Activated CD4-positive, alpha-beta T cell treated with anti-CD3 and anti-CD28 coated beads, Interleukin-2, amount 50 U/mL, for 48 hours (primary cell): ENCODE measurements around the gene CSMD2.

Experiments
- DNase-seq, 2 experiments: peaks; one replicate each; pipeline ENCODE4 v3.0.0-alpha.2; 2020

CSMD2 gene

DNA sequence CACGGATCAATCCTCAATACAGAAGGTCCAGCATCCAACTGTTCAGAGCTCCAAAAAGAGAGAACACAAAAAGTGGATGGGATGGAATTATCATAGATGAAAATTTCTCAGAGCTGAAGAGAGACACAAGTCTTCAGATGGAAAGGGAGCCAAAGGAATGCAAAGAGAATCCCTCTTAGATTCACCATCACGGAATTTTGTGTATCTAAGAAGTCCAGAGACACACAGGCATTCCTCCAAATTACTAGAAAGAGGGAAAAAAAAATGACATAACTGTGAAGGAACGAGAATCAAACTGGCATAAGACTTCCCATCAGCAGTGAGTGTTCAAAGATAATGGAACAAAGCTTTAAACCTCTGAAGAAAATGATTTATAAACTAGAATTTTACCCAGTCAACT is 591.4 kb downstream of the CSMD2 start:
- no peak for DNase-seq

DNA sequence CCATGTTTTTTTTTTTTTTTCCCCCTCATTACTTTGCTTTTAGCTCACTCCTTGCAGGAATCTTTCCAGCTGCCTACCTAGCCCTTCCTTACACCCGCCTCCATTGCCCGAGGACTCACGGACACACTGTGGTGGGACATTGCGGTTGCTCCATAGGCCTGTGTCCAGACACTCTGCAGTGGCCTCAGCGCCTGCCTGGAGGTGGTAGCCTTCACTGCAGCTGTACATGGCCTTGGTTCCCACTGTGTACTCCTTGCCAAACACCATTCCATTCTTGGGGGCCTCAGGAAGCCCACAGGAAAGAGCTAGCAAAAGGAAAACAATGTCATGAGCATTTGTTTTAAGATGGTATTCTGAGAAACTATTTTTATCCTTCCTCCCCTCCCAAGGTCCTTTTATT is 592.6 kb downstream of the CSMD2 start:
- DNase-seq = no peak

GRCh38 chr1:33569331-33569730 is 595.7 kb downstream of the CSMD2 start:
- DNase-seq = no peak

- no peak for DNase-seq
Measured at GRCh38 chr1:33563699-33564098, 601.3 kb downstream of the CSMD2 start.

GRCh38 chr1:33562563-33562962 is 602.5 kb downstream of the CSMD2 start:
- DNase-seq = no peak

- DNase-seq = no peak
Measured at GRCh38 chr1:33561576-33561975, 603.5 kb downstream of the CSMD2 start.

- no peak for DNase-seq
Measured at GRCh38 chr1:33560680-33561079, 604.4 kb downstream of the CSMD2 start.

GRCh38 chr1:33548721-33549120 is 616.3 kb downstream of the CSMD2 start:
- no peak for DNase-seq

DNA sequence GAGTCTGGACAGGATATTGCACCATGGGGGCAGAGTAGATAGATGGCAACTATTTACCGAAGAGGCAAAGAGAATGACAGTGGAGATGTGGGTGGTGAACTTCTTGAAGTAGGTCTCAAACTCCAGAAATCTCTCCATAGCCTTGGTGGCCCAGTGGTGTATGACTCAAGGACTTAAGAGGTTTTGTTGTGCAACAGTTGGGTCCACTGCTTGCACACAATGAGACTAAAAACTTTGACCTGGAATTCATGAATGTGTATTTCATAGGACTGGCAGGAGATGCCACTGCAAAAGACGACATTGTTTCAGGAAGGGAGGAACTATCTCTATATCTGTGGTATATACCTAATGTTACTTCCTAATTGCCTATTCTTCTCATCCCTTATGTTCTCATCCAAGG is 616.7 kb downstream of the CSMD2 start:
- DNase-seq = no peak

DNA sequence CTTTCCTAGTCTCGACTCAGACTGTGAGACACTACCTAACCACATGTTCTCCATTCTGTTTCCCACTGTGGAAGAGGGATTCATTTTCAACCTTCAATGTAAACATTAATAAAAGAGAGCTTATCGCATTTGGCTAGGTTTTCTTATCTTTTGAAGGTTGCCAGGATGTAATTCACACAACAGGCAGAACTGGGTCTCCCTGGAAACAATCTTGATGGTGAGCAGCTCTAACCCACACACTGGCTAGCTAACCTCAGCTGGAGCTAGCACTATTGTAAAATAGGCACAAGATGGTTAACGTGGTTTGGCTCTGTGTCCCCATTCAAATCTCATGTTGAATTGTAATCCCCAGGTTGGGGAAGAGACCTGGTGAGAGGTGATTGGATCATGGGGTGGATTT is 617.5 kb downstream of the CSMD2 start:
- no peak for DNase-seq

DNA sequence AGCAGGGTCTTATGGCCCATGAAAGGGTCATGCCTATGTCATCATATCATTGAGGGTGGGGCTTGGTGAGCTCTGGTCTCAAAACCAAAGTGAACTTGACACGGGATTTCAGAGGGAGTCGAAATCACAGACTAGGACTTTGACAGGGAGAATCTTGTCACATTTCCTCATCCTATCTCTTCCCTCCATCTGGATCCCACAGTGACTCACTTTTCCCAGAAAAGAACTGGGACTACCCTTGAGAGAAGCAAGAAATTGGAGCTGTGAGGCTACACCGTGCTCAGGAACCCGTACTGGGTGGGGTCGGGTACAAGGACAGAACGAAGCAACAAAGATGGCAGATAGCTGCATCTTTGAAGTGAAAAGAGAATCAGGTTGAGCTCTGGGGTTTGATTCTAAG is 623.1 kb downstream of the CSMD2 start:
- no peak for DNase-seq

DNA sequence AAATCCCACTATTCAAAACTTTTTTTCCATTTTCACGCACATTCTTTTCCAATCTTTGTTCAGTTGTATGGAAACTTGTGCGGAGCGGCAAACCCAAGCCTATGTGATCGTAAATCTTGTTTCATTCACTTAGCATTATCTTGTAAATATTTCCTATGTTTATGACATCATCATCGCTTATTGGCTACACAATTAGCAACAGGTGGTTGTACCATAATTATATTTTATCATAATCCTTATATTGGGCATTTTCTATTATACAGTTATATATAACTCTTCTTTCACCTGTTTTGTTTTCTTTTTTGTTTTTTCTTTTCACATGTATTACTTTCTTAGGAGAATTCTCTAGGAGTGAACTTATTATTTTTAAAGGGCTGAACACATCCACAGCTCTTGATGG is 627.1 kb downstream of the CSMD2 start:
- no peak for DNase-seq

GRCh38 chr1:33535334-33535733 is 629.7 kb downstream of the CSMD2 start:
- DNase-seq = no peak

DNA sequence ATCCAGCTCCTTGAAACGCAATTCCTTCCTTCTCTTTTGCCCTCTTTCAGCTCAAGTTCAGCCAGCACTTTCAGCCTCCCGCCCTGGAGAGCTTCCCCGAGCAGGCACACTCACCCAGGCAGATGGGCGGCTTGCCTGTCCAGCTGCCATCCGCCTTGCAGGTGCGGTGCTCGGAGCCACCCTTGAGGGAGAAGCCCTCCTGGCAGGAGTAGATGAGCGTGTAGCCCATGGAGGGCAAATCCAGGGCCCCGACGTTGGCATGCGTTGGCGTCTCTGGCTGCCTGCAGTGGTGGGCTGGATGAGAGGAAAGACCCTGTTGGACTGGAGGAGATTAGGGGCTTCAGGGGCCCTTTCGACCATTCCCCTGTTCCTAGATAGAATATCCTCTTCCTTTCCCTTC is 632.1 kb downstream of the CSMD2 start:
- DNase-seq = no peak

- no peak for DNase-seq
Measured at GRCh38 chr1:33532250-33532649, 632.8 kb downstream of the CSMD2 start.

- DNase-seq = no peak
Measured at GRCh38 chr1:33529957-33530356, 635.1 kb downstream of the CSMD2 start.

DNA sequence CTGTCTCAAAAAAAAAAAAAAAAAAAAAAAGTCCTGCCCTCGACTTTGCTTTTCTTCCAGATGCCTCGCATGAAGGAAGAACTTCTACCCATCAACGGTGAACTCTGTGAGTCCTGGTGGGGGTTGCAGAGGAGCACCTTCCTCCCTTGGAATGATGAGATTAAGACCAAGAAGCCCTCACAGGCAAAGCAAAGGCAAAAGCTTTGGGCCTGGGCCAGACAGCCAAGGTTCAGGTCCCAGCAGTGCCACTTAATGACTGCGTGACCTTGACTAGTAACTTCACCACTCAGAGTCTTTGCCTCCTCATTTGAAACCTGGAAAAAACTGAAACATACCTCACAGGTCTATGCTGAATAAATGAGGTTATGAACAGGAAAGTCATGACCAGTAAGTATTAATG is 637.1 kb downstream of the CSMD2 start:
- DNase-seq = no peak

DNA sequence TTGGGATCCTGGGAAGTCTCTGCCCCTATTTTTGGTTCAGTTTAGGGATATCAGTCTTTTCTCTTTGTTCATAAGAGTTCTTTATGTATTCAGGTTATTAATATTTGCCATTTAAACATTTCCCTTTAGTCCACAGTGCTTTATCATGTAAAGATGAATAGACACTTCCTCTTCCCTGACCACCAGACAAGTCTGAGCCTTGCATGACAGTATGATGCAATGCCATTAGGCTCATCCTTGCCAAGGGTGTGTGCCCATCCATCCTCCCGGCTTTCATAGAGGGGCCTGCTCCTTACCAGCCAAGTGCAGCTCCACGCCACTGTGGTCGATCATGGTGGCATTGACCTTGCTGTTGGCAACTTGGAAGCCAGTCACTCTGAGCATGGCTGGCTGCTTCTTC is 640.4 kb downstream of the CSMD2 start:
- no peak for DNase-seq

- no peak for DNase-seq
Measured at GRCh38 chr1:33519240-33519884, 645.7 kb downstream of the CSMD2 start.

- DNase-seq = no peak
Measured at GRCh38 chr1:33517596-33518250, 647.3 kb downstream of the CSMD2 start.

DNA sequence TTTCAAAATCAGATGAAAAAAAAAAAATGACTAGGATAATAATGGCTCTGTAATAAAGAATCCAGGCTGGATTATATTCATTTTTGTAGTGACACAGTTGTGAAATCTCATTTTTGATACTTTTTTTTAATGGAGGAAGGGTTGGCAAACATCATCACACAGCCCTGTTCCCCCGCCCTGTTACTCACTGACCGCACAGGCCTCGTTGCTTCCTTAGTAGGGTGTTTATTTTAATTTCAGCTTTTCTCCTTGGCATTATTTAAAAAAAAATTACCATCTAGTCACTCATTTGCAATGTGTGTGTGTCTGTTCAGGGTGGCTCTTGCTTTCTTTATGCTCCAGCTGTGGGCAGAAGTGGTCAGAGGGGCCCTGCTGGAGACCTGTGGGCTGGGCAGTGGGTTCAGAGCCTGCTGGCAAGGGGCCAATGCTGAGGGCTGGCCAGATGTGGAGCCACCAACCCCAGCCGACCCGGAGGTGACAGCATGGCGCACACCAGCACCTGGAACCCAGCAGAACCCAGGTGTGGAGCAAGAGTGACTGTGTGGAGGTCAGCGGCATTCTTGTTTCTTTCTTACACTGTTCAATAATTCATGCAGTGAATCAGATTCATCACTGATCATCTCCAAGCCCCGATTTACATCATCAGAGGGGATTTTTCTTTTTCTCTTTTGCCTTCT is 648.0 kb downstream of the CSMD2 start:
- no peak for DNase-seq

DNA sequence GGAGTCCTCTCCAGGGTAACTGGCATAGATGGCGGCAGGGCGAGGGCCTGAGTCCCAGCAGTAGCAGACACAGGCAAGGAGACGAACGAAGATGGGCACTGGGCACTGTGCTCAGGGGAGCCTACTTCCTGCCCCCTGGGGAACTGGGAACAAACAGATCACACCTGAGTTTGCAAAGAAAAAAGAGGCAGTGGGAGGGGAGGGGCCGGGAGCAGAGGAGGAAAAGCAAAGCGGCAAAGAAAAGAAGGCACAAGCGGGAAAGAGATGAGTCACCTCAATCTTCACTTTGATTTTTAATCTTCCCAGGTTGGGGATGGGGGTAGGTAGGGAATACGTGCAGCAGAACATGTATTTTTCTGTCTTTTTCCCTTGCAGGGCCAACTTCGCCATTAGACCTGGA is 648.6 kb downstream of the CSMD2 start:
- DNase-seq = no peak

GRCh38 chr1:33515607-33516006 is 649.4 kb downstream of the CSMD2 start:
- DNase-seq = no peak

DNA sequence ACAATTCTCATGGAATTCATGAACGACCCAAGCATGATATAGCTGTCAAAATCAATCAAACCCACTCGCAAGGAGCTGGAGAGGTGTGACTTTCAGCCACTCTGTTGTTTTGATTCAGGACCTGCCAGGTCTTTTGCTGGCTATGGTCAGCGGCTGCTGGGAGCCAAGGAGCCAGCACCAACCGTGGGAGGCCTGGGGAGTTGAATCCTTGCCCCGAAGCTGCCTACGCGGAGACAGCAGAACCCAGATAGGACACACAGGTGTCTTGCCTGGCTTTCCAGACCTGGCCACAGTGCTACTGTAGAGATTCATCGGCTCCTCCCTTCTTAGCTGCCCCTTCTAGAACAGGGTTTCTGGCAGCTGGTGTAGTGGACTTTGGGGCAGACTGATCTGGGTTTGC is 649.9 kb downstream of the CSMD2 start:
- DNase-seq = no peak
